DMS114 treated with DMSO at 0.1 percent for 48 hours (cell line): ENCODE measurements around the gene REXO5.

Experiments
- DNase-seq: peaks from one replicate; lab custom pipeline; 2025; ENCODE audit not compliant: unreplicated experiment; lab: John Stamatoyannopoulos, UW

The REXO5 gene

GRCh38 chr16:20871258-20871657 lies 64.9 kb downstream of the REXO5 start:
- DNase-seq = no peak

- DNase-seq = no peak
Measured at GRCh38 chr16:20871941-20872815, 65.9 kb downstream of the REXO5 start.

DNA sequence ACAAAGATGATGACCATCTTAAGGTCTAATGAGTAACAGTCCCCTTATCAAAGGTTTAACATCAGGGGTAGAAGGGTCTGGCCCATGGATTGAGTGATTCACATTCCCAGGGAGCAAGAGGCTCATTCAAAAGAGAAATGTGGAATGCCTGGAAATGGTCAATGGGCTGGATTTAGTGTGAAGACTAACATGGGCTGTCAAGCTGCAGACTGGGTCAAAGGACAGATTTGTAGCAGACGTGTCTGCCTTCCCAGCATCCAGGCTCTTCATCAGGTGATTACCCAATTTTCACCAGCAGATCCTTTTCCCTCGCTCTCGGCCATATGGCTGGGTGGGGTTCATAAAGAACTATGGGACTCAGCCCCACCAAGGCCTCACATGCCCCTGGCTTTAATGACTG lies 67.0 kb downstream of the REXO5 start:
- DNase-seq = no peak

GRCh38 chr16:20874088-20874581 lies 67.8 kb downstream of the REXO5 start:
- DNase-seq = no peak

- DNase-seq = no peak
Measured at GRCh38 chr16:20875355-20875650, 69.0 kb downstream of the REXO5 start.

DNA sequence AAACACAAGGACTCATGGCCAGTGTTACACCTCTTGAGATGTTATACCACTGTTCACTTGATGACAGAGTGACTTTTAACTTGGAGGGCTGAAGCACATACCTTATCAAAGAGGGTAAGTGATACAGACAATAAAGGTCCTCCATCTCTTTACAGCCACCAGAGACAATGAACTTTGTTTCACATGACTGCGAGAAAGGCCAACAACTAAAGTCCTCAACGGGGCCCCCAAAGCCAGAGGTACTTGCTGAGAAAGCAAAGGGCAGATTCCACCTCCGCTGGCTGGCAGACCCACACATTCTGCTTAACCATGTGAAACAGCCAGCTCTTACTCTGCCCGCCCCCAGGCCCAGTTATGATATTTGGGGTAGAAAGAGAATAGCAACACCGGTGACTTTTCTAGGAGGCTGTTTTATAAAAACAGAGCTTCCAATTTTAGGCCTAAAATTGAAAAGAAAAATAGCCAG lies 72.4 kb downstream of the REXO5 start:
- DNase-seq = no peak

- no peak for DNase-seq
Measured at GRCh38 chr16:20879175-20880040, 73.1 kb downstream of the REXO5 start.

DNA sequence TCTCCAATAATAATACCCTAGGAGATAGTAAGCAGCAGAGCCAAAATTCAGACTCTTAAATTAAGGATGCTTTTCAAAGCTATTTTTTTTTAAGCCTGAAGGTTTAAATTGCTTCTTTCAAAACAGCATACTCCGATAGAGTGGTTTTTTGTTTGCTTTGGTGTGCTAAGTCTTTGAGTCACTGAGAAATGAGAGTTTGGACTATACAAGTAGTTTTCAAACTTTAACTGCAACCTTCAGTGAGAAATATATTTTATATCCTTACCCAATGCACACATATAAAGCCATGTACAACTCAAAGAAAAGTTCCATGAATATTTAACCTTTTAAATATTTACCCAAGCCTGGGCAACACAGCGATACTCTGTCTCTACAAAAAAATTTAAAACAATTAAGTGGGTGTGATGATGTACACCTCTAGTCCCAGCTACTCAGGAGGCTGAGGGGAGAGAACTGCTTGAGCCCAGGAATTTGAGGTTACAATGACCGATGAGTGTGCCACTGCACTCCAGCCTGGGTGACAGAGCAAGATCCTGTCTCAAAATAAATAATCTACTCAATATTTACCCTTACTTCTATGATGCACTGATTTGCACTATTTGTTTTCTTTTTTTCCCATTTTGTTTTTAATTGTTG lies 74.7 kb downstream of the REXO5 start:
- no peak for DNase-seq

GRCh38 chr16:20881503-20881878 lies 75.2 kb downstream of the REXO5 start:
- DNase-seq = no peak

- DNase-seq = no peak
Measured at GRCh38 chr16:20883554-20884239, 77.4 kb downstream of the REXO5 start.

GRCh38 chr16:20884240-20884556 lies 77.9 kb downstream of the REXO5 start:
- DNase-seq = no peak

GRCh38 chr16:20886320-20886719 lies 80.0 kb downstream of the REXO5 start:
- no peak for DNase-seq

DNA sequence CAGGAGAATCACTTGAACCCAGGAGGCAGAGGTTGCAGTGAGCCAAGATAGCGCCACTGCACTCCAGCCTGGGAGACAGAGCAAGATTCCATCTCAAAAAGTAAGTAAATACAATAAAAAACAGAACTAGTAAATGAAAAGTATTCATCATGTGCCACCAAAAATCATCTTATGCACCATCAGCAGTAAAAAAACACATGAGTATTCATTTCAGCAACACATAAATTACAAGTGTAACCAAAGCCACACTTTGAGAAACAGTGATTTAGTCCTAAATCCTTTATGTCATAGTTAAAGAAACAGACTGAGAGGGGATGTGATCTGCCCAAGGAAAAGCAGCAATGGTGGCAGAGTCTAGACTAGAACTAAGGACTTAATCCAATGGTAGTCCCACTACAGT lies 80.9 kb downstream of the REXO5 start:
- DNase-seq = no peak

GRCh38 chr16:20889625-20890275 lies 83.4 kb downstream of the REXO5 start:
- no peak for DNase-seq

GRCh38 chr16:20894388-20894787 lies 88.1 kb downstream of the REXO5 start:
- no peak for DNase-seq

DNA sequence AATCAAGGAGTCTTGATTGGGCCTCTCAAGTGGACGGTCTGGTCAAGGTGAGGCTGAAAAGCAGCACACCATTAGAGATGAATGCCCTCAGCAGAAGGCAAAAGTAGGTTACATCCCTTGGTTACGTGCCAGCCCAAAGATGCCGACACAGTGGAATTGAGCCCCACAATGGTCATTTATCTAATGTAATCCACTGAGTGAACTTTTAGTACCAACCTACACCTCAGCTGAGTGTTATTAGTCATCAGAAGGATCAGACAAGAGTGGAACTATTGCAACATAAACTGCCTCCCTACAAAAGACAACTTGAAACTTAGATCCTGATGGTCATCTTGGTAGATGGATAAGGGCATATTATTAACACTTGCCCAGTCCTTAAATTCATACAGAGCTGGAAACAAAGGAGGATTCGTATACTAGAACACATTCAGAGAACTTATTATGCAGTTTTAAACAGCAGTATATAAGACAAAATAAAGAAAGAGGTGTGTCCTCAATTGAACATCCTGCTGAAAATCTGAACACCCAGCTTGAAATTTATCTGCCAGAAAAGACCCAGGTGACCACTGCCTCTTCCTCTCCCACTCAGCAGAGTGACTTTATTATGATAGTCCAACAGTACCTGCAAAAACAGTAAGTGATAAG lies 91.0 kb downstream of the REXO5 start:
- DNase-seq = no peak

GRCh38 chr16:20897922-20898321 lies 91.6 kb downstream of the REXO5 start:
- DNase-seq = no peak

- no peak for DNase-seq
Measured at GRCh38 chr16:20899071-20899470, 92.7 kb downstream of the REXO5 start.
